Liver (tissue), 3 donors: ENCODE data around the gene DHRS3.

Experiments
- ATF3 ChIP-seq: IDR thresholded peaks from 2 replicates; pipeline ENCODE4 v1.6.1; 2016; ENCODE audit warnings: antibody characterized with exemption
- CTCF ChIP-seq: fragments of 150-350 bp; IDR thresholded peaks from 2 replicates; pipeline ENCODE4 v1.5.1; 2017; ENCODE audit warnings: improper control_type of control experiment, low read depth, low read length; ENCODE audit not compliant: missing input control
- EGR1 ChIP-seq, 2 donors: IDR thresholded peaks; 2 replicates each; pipeline ENCODE4 v1.6.1; 2016 to 2018; ENCODE audit warnings: antibody characterized with exemption in 2 of 2, low read depth in 2 of 2
- FOXA1 ChIP-seq: IDR thresholded peaks from 2 replicates; pipeline ENCODE4 v1.6.1; 2016; ENCODE audit warnings: antibody characterized with exemption
- GABPA ChIP-seq, 2 donors: IDR thresholded peaks in 1 of 2; conservative IDR thresholded peaks in 1 of 2; 2 replicates each; pipeline ENCODE4 v1.6.1; 2016; ENCODE audit warnings: antibody characterized with exemption in 2 of 2, mild to moderate bottlenecking in 1 of 2, moderate library complexity in 1 of 2
- HNF4G ChIP-seq: IDR thresholded peaks from 2 replicates; pipeline ENCODE4 v1.6.1; 2016; ENCODE audit warnings: antibody characterized with exemption
- JUND ChIP-seq, 2 donors: IDR thresholded peaks; 2 replicates each; pipeline ENCODE4 v1.6.1; 2016; ENCODE audit warnings: antibody characterized with exemption in 2 of 2
- MAX ChIP-seq: IDR thresholded peaks from 2 replicates; pipeline ENCODE4 v1.6.1; 2016; ENCODE audit warnings: antibody characterized with exemption
- RAD21 ChIP-seq, 2 donors: IDR thresholded peaks; 2 replicates each; pipeline ENCODE4 v1.6.1; 2016; ENCODE audit warnings: antibody characterized with exemption in 2 of 2, mild to moderate bottlenecking in 2 of 2
- RXRA ChIP-seq, 2 donors: IDR thresholded peaks; 2 replicates each; pipeline ENCODE4 v1.6.1; 2017 to 2018; ENCODE audit warnings: antibody characterized with exemption in 2 of 2, mild to moderate bottlenecking in 1 of 2
- SP1 ChIP-seq: IDR thresholded peaks from 2 replicates; pipeline ENCODE4 v1.6.1; 2018; ENCODE audit warnings: antibody characterized with exemption, mild to moderate bottlenecking
- TAF1 ChIP-seq: conservative IDR thresholded peaks from 2 replicates; pipeline ENCODE4 v1.6.1; 2016; ENCODE audit warnings: antibody characterized with exemption, mild to moderate bottlenecking
- TF ChIP-seq, protein P1 (sequence below): IDR thresholded peaks from 2 replicates; pipeline ENCODE4 v1.6.1; 2016; ENCODE audit warnings: antibody characterized with exemption, mild to moderate bottlenecking
- donor health status: healthy.
- donor health status: healthy.

DNA sequence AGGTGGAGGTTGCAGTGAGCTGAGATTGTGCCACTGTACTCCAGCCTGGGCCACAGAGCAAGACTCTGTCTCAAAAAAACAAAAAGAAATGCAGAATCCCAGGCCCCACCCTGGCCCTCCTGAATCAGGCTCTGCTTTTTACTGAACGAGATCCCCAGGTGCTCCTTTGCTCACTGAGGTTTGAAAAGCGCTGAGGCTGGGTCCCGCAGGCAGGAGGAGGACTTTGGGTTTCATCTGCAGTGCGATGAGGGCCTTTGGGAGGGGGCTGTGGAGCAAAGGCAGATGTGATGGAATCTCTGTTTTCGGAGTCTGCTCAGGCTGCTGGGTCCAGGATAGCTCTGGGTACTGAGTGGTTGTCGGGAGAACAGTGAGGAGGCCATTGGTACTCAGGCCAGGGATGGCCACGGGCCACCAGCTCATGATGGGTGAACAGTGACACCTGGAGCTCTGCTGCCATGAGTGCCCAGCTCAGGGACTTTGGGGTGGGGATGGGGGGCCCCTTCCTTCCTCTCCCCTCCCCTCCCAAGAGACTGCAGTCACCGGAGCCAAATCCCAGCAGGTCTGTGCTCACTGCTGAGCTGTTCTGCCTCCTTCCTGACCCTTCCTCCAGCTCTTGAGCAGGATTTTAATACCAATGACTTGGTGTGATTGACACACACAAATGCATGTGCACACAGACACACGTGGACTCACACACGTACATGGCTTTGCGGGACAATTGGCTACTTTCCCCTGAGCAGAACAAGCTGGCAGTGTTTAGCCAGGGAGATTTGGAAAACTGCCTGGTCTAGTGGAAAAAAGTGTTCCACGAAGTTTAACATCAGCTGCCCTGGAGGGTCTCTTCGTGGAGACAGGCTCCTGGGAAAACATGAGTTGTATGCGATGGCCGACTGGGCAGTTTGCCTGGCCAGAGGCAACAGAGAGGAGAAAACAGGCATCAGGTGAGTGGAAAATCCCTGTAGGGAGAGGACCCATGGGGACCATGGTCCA, 3.6 kb upstream of the DHRS3 start:
- TF ChIP-seq CTCF (no peak), TAF1 (no peak), MAX (no peak), FOXA1 (no peak), GABPA (IDR thresholded peaks at IDR 0.05 in 1 of 2, conservative IDR thresholded peaks at IDR 0.05 in 1 of 2) (no peak), RXRA (IDR thresholded peaks at IDR 0.05) (peak in 1 of 2 donors; percentile 22), JUND (IDR thresholded peaks at IDR 0.05) (no peak), ATF3 (no peak), RAD21 (IDR thresholded peaks at IDR 0.05) (no peak), SP1 (peak; percentile 24), HNF4G (no peak), EGR1 (IDR thresholded peaks at IDR 0.05; ENCODE audit: low read depth in 2 of 2) (no peak)
- TF ChIP-seq, protein P1, sequence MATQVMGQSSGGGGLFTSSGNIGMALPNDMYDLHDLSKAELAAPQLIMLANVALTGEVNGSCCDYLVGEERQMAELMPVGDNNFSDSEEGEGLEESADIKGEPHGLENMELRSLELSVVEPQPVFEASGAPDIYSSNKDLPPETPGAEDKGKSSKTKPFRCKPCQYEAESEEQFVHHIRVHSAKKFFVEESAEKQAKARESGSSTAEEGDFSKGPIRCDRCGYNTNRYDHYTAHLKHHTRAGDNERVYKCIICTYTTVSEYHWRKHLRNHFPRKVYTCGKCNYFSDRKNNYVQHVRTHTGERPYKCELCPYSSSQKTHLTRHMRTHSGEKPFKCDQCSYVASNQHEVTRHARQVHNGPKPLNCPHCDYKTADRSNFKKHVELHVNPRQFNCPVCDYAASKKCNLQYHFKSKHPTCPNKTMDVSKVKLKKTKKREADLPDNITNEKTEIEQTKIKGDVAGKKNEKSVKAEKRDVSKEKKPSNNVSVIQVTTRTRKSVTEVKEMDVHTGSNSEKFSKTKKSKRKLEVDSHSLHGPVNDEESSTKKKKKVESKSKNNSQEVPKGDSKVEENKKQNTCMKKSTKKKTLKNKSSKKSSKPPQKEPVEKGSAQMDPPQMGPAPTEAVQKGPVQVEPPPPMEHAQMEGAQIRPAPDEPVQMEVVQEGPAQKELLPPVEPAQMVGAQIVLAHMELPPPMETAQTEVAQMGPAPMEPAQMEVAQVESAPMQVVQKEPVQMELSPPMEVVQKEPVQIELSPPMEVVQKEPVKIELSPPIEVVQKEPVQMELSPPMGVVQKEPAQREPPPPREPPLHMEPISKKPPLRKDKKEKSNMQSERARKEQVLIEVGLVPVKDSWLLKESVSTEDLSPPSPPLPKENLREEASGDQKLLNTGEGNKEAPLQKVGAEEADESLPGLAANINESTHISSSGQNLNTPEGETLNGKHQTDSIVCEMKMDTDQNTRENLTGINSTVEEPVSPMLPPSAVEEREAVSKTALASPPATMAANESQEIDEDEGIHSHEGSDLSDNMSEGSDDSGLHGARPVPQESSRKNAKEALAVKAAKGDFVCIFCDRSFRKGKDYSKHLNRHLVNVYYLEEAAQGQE = no peak
